ENCODE results near the gene CUL4B. TPM values are rescaled to one million over a fixed set of nuclear protein-coding genes. Genes with fewer than 3 reads are reported as not detected.

Gene CUL4B
- total and polyA plus RNA-seq, 2 experiments from 2014 or later: 12.7 to 42.9 TPM

DNA sequence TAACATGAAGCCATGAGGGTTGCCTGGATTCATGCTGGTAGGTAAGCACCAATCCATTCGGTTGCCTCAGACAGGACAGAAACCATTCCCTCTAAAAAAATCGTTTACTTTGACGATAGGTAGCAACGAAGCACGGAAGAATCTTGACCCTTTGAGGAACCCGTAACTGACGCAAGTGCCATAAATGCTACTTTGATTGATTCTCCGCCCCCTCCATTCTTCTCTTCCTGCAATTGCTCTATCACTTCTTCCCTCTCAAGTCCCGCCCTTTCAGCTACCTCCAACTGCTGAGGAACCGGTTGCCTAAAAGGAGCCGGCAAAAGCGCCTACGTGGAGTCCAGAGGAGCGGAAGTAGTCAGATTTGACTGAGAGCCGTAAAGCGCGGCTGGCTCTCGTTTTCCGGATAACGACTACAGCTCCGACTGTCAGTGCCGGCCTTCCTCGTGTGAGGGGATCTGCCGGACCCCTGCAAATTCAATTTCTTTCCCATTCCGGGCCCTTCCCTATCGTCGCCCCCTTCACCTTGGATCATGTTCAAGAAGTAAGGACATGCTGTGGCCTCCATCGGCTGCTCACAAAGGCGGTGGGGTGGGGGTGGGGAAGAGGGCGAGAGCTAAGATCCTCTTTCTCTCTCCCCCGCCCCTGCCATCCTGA lies 43.1 kb upstream of the CUL4B start, which contains the start of gene MCTS1:
MCTS1 (plus strand) TSS at position 395 of the 654 bp plus-strand sequence; CDS start at position 531, 136 bp downstream.
- H4K20me1 ChIP-seq (replicated peaks; ENCODE audit: insufficient read depth): no peaks in the 10 kb centered on the region
- DNase-seq (ENCODE audit: low spot score) (peak; percentile 92), ATAC-seq (peak; percentile 98)
- peaks cover 19% of the 10 kb centered on the region for H3K79me2 ChIP-seq (replicated peaks; ENCODE audit: insufficient read depth)
- Mint-ChIP-seq H3K4me1 (peaks cover 5% of the 10 kb centered on the region; the same call in 1 of the 3 replicates), H3K9me3 (no peaks in the 10 kb centered on the region), H3K27me3 (ENCODE audit: insufficient read depth, low read depth, poor library complexity) (no peaks in the 10 kb centered on the region), H3K27ac (peak within 1 kb of the TSS; percentile 98), H3K4me3 (peak within 1 kb of the TSS; percentile 93), H3K36me3 (ENCODE audit: low read depth) (no peaks in the 10 kb centered on the region)
- H3K27me3 ChIP-seq (ENCODE audit: insufficient read depth): no peaks in the 10 kb centered on the region
- no peaks in the 10 kb centered on the region for H3K36me3 ChIP-seq (ENCODE audit: insufficient read depth)
- TF ChIP-seq EZH2 (IDR thresholded peaks at IDR 0.05; ENCODE audit: low read depth, unreplicated experiment) (no peak), POLR2AphosphoS5 (IDR thresholded peaks at IDR 0.05; ENCODE audit: low read depth) (peak; percentile 18; the same call in 1 of the 2 replicates), CREB1 (CRISPR knock-in tag; IDR thresholded peaks at IDR 0.05; ENCODE audit: low read depth) (0 out of 2 replicates have a peak, but pooled peaks have one; percentile 48), EZH2phosphoT487 (IDR thresholded peaks at IDR 0.05; ENCODE audit: unreplicated experiment) (no peak), JUNB (IDR thresholded peaks at IDR 0.05; ENCODE audit: unreplicated experiment) (no peak)
- TF ChIP-seq, protein P1, sequence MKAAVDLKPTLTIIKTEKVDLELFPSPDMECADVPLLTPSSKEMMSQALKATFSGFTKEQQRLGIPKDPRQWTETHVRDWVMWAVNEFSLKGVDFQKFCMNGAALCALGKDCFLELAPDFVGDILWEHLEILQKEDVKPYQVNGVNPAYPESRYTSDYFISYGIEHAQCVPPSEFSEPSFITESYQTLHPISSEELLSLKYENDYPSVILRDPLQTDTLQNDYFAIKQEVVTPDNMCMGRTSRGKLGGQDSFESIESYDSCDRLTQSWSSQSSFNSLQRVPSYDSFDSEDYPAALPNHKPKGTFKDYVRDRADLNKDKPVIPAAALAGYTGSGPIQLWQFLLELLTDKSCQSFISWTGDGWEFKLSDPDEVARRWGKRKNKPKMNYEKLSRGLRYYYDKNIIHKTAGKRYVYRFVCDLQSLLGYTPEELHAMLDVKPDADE (IDR thresholded peaks at IDR 0.05): no peak
- no peaks in the 10 kb centered on the region for H3F3A ChIP-seq (replicated peaks; ENCODE audit: low read depth)
- peak within 1 kb of the TSS; percentile 77 for H3K27ac ChIP-seq (ENCODE audit: low read depth)
- H3K4me1 ChIP-seq (ENCODE audit: insufficient read depth): no peaks in the 10 kb centered on the region; the same call in 1 of the 2 replicates
- H3K9me2 ChIP-seq (ENCODE audit: insufficient read depth): no peaks in the 10 kb centered on the region
- peak within 1 kb of the TSS; percentile 89 for H3K4me2 ChIP-seq
- peak within 1 kb of the TSS; percentile 79 for H3K4me3 ChIP-seq
- no peak within 1 kb of the TSS for H2AFZ ChIP-seq

DNA sequence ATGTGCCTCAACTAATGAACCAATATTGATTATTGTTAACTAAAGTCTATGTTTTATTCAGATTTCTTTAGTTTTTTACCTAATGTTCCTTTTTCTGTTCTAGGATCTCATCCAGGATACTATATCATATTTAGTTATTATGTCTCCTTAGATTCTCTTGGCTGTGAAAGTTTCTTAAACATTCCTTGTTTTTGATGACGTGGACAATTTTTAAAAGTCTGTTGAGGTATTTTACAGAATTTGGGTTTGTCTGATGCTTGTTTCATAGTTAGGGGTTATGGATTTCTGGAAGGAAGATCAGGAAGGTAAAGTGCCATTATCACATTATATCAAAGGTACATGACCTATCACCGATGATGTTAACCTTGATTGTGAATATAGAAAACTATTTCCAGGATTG lies 24.9 kb upstream of the CUL4B start:
- no peak overlapping the region for H2AFZ ChIP-seq
- no peak overlapping the region for H3K4me3 ChIP-seq
- no peak for ATAC-seq
- no peaks in the 10 kb centered on the region for H3K36me3 ChIP-seq (ENCODE audit: insufficient read depth)
- no peaks in the 10 kb centered on the region for H3K27me3 ChIP-seq (ENCODE audit: insufficient read depth)
- Mint-ChIP-seq H3K9me3 (no peaks in the 10 kb centered on the region), H3K4me1 (no peaks in the 10 kb centered on the region), H3K27ac (no peak overlapping the region), H3K36me3 (ENCODE audit: low read depth) (no peaks in the 10 kb centered on the region), H3K4me3 (no peak overlapping the region), H3K27me3 (ENCODE audit: insufficient read depth, low read depth, poor library complexity) (peaks cover 3% of the 10 kb centered on the region)
- H4K20me1 ChIP-seq (replicated peaks; ENCODE audit: insufficient read depth): no peaks in the 10 kb centered on the region
- H3F3A ChIP-seq (replicated peaks; ENCODE audit: low read depth): no peaks in the 10 kb centered on the region
- H3K4me2 ChIP-seq: no peak overlapping the region
- no peaks in the 10 kb centered on the region for H3K9me2 ChIP-seq (ENCODE audit: insufficient read depth)
- no peak for DNase-seq (ENCODE audit: low spot score)
- no peaks in the 10 kb centered on the region for H3K4me1 ChIP-seq (ENCODE audit: insufficient read depth)
- H3K79me2 ChIP-seq (replicated peaks; ENCODE audit: insufficient read depth): no peaks in the 10 kb centered on the region
- no peak overlapping the region for H3K27ac ChIP-seq (ENCODE audit: low read depth)
- TF ChIP-seq EZH2 (IDR thresholded peaks at IDR 0.05; ENCODE audit: low read depth, unreplicated experiment) (no peak), JUNB (IDR thresholded peaks at IDR 0.05; ENCODE audit: unreplicated experiment) (no peak), ZNF114 (CRISPR knock-in tag; IDR thresholded peaks at IDR 0.05) (no peak), ZNF331 (CRISPR knock-in tag; IDR thresholded peaks at IDR 0.05; ENCODE audit: low read depth) (no peak), POLR2AphosphoS5 (IDR thresholded peaks at IDR 0.05; ENCODE audit: low read depth) (no peak), CREB1 (CRISPR knock-in tag; IDR thresholded peaks at IDR 0.05; ENCODE audit: low read depth) (no peak)
- TF ChIP-seq, protein P1 (IDR thresholded peaks at IDR 0.05): no peak
- TF ChIP-seq, protein P2, sequence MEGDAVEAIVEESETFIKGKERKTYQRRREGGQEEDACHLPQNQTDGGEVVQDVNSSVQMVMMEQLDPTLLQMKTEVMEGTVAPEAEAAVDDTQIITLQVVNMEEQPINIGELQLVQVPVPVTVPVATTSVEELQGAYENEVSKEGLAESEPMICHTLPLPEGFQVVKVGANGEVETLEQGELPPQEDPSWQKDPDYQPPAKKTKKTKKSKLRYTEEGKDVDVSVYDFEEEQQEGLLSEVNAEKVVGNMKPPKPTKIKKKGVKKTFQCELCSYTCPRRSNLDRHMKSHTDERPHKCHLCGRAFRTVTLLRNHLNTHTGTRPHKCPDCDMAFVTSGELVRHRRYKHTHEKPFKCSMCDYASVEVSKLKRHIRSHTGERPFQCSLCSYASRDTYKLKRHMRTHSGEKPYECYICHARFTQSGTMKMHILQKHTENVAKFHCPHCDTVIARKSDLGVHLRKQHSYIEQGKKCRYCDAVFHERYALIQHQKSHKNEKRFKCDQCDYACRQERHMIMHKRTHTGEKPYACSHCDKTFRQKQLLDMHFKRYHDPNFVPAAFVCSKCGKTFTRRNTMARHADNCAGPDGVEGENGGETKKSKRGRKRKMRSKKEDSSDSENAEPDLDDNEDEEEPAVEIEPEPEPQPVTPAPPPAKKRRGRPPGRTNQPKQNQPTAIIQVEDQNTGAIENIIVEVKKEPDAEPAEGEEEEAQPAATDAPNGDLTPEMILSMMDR (conservative IDR thresholded peaks at IDR 0.05; ENCODE audit: low read depth in 2 of 2): no peak
- TF ChIP-seq, protein P3, sequence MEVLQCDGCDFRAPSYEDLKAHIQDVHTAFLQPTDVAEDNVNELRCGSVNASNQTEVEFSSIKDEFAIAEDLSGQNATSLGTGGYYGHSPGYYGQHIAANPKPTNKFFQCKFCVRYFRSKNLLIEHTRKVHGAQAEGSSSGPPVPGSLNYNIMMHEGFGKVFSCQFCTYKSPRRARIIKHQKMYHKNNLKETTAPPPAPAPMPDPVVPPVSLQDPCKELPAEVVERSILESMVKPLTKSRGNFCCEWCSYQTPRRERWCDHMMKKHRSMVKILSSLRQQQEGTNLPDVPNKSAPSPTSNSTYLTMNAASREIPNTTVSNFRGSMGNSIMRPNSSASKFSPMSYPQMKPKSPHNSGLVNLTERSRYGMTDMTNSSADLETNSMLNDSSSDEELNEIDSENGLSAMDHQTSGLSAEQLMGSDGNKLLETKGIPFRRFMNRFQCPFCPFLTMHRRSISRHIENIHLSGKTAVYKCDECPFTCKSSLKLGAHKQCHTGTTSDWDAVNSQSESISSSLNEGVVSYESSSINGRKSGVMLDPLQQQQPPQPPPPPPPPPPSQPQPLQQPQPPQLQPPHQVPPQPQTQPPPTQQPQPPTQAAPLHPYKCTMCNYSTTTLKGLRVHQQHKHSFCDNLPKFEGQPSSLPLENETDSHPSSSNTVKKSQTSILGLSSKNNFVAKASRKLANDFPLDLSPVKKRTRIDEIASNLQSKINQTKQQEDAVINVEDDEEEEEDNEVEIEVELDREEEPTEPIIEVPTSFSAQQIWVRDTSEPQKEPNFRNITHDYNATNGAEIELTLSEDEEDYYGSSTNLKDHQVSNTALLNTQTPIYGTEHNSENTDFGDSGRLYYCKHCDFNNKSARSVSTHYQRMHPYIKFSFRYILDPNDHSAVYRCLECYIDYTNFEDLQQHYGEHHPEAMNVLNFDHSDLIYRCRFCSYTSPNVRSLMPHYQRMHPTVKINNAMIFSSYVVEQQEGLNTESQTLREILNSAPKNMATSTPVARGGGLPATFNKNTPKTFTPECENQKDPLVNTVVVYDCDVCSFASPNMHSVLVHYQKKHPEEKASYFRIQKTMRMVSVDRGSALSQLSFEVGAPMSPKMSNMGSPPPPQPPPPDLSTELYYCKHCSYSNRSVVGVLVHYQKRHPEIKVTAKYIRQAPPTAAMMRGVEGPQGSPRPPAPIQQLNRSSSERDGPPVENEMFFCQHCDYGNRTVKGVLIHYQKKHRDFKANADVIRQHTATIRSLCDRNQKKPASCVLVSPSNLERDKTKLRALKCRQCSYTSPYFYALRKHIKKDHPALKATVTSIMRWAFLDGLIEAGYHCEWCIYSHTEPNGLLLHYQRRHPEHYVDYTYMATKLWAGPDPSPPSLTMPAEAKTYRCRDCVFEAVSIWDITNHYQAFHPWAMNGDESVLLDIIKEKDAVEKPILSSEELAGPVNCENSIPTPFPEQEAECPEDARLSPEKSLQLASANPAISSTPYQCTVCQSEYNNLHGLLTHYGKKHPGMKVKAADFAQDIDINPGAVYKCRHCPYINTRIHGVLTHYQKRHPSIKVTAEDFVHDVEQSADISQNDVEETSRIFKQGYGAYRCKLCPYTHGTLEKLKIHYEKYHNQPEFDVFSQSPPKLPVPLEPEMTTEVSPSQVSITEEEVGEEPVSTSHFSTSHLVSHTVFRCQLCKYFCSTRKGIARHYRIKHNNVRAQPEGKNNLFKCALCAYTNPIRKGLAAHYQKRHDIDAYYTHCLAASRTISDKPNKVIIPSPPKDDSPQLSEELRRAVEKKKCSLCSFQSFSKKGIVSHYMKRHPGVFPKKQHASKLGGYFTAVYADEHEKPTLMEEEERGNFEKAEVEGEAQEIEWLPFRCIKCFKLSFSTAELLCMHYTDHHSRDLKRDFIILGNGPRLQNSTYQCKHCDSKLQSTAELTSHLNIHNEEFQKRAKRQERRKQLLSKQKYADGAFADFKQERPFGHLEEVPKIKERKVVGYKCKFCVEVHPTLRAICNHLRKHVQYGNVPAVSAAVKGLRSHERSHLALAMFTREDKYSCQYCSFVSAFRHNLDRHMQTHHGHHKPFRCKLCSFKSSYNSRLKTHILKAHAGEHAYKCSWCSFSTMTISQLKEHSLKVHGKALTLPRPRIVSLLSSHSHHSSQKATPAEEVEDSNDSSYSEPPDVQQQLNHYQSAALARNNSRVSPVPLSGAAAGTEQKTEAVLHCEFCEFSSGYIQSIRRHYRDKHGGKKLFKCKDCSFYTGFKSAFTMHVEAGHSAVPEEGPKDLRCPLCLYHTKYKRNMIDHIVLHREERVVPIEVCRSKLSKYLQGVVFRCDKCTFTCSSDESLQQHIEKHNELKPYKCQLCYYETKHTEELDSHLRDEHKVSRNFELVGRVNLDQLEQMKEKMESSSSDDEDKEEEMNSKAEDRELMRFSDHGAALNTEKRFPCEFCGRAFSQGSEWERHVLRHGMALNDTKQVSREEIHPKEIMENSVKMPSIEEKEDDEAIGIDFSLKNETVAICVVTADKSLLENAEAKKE (CRISPR knock-in tag; IDR thresholded peaks at IDR 0.05): no peak

Data from GM23338 (cell line).